ENCODE measurements around the gene CKAP2L.

- no peak for TF ChIP-seq EZH2phosphoT487 (IDR thresholded peaks at IDR 0.05; ENCODE audit: borderline replicate concordance)
- no peak for TF ChIP-seq CTCF (conservative IDR thresholded peaks at IDR 0.05; ENCODE audit: low read length)
Observed at GRCh38 chr2:112773556-112773955, 9.1 kb upstream of the CKAP2L start.

Measured in Loucy (cell line).